ENCODE data around the gene FBXO5. TPM values are rescaled to one million over a fixed set of nuclear protein-coding genes. Genes with fewer than 3 reads are reported as not detected.

FBXO5 gene
- total RNA-seq, 1 donor from 2014 or later = 60.7 TPM

GRCh38 chr6:152952866-152953509 lies 29.9 kb downstream of the FBXO5 start:
- intact Hi-C loops (cut with micrococcal nuclease) = no loop called here

- intact Hi-C loops (cut with micrococcal nuclease) = no loop called here
These were observed 30.8 kb downstream of the FBXO5 start for GRCh38 chr6:152952045-152952444.

GRCh38 chr6:152950240-152950639 lies 32.6 kb downstream of the FBXO5 start:
- intact Hi-C loops (cut with micrococcal nuclease) = no loop called here

GRCh38 chr6:152948150-152948768 lies 34.6 kb downstream of the FBXO5 start:
- intact Hi-C loops (cut with micrococcal nuclease) = loop anchor here (1.0 to 5.0 kb wide), 3 partner anchors 77 to 461 kb away; no protein-coding TSS in a partner anchor

GRCh38 chr6:152946995-152947394 lies 35.8 kb downstream of the FBXO5 start:
- intact Hi-C loops (cut with micrococcal nuclease) = loop anchor here (2.0 to 5.0 kb wide), 2 partner anchors 394 to 460 kb away; no protein-coding TSS in a partner anchor

GRCh38 chr6:152946484-152946883 lies 36.4 kb downstream of the FBXO5 start:
- intact Hi-C loops (cut with micrococcal nuclease) = loop anchor here (2.0 to 5.0 kb wide), 2 partner anchors 394 to 459 kb away; no protein-coding TSS in a partner anchor

GRCh38 chr6:152943260-152943897 lies 39.5 kb downstream of the FBXO5 start:
- intact Hi-C loops (cut with micrococcal nuclease) = no loop called here

- intact Hi-C loops (cut with micrococcal nuclease) = no loop called here
These were observed 40.4 kb downstream of the FBXO5 start for GRCh38 chr6:152942319-152942869.

- intact Hi-C loops (cut with micrococcal nuclease) = no loop called here
These were observed 41.1 kb downstream of the FBXO5 start for GRCh38 chr6:152941746-152942145.

GRCh38 chr6:152932865-152933264 lies 50.0 kb downstream of the FBXO5 start:
- intact Hi-C loops (cut with micrococcal nuclease) = no loop called here

GRCh38 chr6:152922706-152923105 lies 60.1 kb downstream of the FBXO5 start:
- intact Hi-C loops (cut with micrococcal nuclease) = no loop called here

Other genes starting within 250 kb of the FBXO5 start
- gene VIP, start 232.2 kb downstream of the FBXO5 start, total RNA-seq = not detected in 2 replicates
- gene MTRF1L, start 19.7 kb upstream of the FBXO5 start, total RNA-seq = 17.3 and 17.7 TPM in 2 replicates
- gene RGS17, start 148.2 kb upstream of the FBXO5 start, total RNA-seq = not detected in 2 replicates

All from T-helper 2 cell treated with Interferon-gamma antibody and Interleukin-4, amounts not matched to agents 100 ng/mL and 5 ng/mL, for 36 hours (primary cell).